ELF-1 (cell line): ENCODE results near the gene NOXO1.

Experiments
- DNase-seq: peaks from one replicate; pipeline ENCODE4 v3.0.0-alpha.2; 2016; ENCODE audit warnings: low read depth, low spot score

Gene NOXO1

DNA sequence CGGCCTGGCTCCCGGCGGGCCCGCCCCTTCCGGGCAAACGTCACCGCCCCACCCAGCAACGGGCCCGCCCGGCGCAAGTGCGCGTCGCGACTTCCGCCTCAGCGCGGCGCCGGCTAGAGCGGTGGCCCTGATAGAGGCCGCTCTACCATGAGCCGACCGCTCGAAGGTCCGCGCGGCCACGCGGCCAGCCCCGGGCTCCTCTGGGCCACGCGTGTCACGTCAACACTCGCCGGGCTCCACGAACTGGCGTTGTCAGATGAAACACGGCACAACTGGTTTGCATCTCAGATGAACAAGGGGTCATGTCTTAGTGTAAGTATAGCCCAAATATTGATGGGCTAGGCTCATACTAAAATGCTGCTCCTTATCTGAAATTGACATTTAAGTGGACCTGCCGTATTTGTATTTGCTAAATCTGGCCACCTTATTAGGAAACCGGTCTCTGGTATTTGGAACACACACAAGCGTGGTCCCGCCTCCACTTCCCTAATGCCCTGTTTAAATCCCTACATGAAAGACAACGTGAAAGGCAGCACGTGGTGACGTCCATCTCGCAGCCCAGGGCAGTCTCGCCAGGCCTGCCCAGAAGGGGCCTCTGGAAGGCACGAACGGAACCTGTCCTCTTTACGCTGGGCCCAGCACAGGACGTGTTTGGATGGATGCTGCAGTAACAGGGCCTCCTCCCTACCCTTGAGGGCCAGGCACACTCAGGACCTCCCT is 28.7 kb upstream of the NOXO1 start, which contains the start of gene ZNF598:
Gene ZNF598, minus strand, starts transcription at position 31 of the 720 bp plus-strand sequence.
- DNase-seq, result peak; percentile 81

DNA sequence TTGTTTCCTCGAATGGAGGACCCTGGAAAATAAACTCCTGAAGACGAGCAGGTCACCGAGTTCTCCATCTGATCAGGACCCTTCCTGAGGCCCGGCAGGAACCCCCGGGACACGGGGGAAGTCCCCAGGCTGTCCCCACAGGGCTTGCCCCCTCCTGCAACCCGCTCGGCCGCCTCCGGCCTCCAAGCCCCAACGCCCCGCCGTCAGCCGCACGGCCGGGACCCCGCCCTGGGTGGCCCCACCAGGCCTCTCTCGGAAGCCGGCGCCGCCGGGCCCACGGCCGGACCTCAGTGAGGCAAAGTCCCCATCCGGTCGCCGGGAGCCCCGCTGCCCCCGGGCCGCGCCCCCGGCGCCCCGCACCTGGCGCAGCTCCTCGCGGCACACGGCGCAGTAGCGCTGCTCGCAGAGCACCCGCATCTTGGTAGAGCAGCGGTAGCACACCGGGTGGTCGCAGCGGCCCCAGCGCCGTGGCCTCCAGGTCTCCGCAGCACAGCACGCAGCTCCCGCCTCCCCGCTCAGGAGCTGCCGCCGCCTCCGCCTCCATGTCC is 28.0 kb upstream of the NOXO1 start:
- no peak for DNase-seq

DNA sequence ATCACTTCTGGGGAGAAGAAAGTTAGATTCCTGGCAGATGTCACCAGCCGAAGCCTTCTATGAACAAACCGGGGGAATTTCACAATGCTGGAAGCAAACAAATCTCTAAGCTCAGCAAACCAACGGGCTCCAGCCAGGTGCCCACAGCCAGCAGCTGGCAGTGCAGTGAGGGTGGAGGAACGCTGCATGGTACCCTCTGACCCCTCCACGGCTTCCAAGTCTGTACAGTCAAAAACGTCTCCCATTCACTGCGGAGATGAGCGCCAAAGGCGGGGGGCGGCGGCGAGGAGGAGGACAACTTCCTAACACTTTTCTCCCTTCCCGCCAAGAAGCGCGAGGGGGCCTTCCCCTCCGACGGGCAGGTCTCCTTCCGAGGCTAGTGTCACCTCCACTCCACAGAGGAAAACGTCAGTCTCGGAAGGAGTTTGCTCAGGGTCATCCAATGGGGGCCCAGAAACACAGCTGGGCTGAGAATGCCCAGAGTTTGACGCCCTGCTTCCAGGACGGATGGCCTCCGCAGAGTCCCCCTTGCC is 27.4 kb upstream of the NOXO1 start:
- no peak for DNase-seq

DNA sequence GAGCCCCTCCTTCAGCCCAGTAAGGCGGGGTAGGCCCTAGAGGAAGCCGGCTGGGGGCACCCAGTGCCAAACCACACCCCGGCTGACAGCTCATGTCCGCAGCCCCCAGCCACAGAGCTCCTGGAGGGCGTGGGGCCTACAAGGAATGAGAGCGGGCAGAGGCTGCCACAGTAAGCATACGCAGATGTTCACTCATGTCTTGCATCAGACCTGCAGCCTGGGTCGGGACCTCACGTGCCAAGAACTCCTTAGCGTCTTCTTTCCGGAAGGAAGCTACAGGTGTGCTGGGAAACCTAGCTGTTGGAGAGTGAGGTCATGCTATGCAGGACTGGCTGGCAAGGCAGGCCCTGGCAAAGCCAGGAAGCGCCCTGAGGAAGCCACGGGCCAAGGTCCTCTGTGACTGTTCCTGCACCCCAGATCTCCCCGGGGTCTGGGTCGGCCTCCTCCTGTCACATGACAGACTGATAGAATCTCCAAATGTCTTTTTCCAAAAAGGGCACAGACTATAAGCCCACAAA is 26.8 kb upstream of the NOXO1 start:
- DNase-seq, result no peak

DNA sequence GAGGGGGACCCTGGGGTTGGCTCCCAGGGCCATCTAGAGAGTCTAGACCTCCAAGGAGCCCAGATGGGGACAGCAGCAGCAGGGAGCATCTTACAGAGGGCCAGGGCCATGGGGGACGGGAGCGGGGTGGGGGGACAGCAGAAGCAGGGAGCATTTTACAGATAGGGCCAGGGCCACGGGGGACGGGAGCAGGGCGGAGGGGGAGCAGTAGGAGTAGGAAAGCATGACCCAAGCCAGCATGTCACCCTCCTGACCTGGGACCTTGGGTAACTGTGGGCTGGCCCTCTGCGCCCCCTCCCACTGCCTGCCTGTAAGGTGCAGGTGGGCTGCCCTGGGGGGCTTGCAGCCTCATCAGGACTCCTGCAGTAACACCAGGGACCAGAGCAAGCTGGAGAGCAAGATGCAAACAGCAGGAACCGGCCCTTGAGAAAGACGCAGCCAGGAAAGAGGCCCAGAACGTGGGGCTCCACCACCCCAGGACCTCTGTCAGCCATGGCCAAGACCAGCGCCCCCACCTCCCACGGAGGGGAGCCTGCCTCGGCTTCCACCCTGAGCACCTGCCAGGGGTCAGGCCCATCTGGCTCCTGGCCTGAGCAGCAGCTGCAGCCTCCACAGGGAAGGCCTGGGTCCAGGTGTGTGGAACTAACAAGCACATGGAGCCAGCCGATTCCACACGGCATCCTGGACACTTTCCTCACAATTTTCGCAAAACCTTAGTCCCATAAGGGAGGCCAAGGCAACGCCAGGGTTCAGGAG is 26.0 kb upstream of the NOXO1 start:
- no peak for DNase-seq

DNA sequence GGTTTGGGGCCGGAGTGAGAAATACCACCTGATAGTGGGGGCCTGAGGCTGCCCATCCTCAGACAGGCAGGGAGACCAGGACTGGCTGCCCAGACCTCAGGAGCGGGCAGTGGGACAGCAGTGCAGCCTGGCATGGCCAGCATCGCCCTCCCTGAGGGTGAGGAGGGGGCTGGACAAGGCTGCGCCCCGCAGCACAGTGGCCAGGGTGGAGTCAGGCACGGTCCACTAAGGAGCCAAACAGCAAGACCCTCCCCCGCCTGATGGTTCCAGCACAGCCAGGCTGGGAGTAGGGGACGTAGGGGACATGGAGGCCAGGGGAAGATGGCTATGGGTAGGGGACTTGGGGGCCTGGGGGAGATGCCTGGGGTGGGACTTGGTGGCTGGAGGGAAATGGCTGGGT is 25.0 kb upstream of the NOXO1 start:
- DNase-seq, result no peak

DNA sequence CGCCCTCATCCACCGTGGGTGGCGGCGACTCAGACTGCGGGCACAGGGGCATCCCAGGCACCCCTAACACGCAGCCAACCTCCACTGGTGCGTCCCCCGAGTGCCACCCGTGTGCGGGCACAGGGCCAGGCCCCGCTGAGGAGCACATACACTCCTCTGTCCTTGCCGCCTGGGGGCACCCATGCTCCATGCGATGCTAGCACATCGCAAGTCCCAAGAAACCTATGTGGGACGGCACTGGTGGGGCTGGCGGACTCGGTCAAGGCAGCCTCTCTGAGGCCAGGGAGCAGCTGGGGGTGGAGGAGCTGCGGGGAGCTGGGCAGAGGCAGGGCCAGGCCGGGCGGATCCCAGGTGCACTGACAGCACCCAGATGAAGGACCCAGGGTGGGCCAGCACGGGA is 24.4 kb upstream of the NOXO1 start:
- no peak for DNase-seq

DNA sequence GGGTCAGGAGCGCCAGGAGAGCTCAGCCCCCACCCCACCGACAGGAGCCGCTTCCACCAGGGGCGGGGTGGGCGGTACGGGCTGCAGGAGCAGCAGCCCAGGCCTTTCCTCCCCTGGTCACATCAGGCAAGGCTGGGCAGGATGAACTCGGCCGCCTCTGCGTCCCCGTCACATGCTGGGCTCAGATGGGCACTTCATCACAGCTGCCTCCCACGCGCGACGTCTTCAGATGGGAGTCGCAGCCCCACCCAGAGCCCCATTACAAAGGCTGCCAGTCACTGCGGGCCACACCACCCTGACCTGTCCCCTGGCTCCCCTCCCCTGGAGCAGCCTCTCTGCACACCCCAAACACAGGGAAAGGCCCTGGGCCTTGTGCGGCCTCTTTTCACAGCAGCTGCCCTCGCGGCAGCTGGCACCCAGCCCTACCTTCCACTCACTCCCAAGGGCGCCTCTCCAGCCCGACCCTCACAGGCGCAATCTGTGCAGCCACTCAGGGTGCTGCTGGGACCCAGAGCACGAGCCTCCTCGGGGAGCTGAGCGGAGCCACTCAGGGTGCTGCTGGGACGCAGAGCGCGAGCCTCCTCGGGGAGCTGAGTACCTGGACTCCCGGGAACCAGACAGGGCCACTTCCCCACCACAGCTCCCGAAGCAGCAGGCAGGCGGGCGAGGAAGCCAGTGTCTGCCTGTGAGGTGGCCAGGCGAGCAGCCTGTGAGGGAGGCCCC is 23.7 kb upstream of the NOXO1 start:
- no peak for DNase-seq

DNA sequence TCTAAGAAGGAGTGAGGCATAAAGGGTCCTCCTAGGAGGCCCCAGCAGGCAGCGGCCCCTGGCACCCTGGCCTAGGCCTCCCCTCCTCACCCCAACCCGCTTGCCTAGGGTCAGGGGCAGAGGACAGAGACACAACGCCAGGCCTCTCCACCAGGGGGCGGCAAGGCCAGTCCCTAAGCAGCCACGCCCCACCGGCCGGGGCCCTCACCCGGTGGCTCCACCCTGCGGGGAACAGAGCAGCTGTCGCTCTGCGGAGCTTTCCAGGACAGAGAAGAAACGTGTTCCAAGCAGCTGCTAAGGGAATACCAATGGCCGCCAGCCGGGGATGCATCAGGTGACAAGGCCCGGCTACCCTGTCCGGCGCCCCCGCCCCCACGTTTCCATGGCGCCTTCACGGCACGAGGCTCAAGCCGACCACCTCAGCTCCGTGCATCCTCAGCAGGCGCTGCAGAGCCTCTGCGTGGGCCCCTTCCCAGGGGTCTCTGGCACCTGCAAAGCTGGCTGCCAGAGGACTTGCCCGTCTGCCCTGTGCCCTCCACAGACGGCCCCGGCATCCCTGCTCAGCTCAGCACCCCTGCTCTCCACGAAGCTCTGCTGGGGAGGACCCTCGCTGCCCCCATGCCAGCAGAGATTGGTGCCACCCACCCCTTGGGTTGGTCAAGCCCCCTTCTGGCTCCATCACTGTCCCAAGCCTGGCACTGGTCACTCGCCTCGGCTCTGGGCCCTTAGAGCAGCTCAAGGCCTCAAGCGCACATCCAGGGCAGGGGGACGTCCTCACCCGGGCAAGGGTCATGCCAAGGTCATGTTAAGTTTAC is 22.8 kb upstream of the NOXO1 start:
- peak; percentile 98 for DNase-seq

DNA sequence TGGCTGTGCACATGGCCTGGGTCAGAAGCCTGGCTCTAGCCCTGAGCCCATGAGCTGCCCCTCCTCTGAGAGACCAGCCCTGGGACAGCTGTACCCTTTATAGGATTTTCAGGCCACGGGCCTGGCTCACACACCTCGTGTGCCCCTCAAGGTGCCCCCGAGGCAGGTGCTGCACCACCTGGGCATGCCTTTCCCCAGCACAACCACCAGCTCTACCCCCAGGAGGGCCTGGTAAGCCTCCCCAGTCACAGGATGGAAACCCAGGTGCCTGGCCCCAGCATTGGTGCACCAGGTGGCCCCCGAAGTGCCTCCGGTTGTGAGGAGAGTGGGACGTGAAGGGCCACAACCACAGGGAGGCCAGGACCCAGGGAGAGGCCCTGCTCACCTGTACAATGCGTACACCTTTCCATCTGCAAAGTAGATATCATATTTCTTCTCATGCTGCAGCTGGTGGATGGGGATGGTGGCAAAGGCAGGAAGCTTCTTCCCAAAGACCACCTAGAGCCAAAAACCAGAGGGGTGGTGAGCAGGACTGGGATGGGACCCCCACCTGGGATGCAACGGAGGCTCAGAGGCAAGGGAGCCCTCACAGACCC is 22.1 kb upstream of the NOXO1 start:
- no peak for DNase-seq

DNA sequence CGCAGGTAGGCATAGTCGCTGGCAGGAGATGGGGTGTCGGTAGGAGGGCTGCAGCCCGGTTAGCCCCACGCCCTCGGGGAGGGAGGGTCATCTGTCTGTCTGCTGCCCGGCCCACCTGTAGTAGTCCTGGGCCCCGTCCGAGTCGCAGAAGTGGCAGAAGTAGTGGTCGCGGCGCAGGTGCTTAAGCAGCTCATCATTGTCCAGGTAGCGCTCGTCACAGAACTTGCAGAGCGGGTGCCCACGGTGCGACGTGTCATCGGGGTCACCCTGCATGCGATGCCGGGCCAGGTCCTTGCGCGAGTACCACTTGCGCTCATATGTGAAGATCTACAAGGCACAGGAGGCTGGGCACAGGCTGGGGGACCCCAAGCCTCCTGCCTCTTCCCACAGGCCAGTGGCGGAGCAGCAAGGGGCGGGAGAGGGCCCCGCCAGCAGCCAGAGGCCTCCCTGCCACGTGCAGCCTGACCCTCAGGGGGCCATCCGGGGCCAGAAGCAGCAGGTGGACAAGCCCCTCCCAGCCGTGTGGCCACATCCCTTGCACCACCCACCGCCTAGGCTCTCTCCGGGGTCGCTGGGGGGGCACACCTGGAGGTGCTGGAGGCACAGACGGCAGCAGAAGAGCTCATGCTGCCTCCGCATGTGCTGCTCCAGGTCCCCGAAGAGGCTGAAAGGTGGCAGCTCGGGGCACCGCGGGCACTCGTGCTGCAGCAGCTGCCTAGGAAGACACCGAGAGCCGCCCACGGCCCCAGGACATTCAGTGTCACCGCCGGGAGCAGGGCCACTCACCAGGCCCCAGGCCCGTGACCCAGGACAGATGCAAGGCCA is 21.3 kb upstream of the NOXO1 start:
- DNase-seq, result no peak

DNA sequence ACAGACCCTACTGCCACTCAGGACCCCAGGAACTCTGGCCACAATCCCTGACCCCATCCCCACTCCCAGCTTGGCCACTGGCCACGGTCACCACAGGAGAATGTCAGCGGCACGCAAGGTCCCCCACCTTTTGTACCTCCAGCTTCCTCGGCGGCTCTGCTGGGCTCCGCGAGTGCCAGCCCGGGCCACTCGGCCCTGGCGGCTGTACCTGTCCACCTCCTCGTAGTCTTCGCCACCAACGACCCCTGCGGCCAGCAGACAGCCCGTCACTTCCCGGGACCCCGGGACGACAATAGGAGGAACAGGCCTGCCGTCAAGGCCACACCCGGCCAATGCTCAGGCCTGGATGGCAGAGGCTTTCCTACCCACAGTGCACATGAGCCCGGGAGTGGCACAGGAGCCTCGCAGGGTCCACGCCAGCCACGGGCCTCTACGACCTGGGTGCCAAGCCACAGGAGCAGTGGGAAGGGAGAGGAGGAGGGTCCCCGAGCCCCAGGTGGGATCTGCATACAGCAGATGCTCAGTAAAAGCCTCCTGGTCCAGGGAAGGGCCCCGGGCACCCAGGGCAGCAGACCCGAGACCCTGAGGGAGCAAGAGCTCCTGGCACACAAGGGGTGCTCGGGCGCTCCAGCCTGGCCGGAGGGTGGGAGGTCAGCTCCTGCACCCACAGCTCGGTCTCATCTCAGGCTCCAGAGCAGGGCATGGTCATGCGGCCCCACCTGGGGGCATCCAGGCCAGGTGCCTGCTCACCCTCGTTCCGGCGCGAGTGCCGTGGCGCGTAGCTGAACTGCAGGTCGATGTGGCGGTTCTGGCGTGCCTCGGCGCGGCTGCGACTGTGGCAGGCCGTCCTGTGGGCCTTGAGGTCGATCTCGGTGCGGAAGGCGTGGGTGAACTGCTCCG is 20.4 kb upstream of the NOXO1 start:
- DNase-seq, result no peak

DNA sequence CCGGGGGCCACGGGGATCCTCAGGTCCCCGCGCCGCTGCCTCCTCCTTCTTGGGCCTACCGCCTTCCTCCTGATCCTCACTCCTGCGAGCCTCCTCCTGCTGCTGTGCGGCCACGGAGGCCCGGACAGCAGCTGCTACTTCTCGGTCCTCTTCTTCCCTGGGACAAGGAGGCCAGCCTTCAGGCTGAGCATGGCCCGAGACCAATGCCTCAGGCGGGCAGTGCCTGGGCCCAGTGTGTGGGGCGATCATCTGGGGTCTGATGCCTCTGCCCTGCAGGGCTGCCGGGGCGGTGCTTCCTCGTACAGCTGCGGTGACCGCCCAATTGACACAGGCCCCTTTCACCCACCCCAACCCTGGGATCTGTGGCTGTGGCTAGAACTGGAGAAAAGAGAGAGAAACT is 19.8 kb upstream of the NOXO1 start:
- no peak for DNase-seq

DNA sequence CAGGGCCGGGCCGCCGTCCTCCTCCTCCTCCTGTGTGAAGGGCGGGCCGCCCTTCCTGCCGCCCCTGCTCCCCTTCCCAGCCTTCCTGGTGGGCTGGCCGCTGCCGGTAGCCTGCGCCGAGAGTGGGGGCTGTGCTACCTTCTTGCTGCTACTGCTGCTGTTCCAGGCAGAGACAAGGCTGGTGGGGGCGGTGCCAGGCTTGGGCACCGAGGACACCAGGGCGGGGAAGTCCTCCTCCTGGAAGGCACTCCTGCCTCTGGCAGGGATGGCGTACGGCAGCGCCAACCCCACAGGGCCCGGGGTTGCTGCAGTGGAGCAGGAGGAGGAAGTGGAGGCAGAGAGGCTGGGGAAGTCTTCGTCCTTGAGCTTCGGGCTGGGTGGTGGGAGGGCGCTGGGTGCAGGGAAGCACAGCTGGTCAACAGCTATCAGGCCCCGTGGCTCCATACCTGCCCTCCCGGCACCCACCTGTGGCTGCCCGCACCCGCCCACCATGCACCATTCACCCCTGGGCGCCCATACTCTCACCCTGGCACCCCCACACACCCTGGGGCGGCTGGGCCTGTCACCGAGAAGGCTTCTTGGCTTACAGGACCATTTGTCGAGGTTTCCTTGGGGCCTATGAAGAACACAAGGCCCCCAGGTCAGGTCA is 18.7 kb upstream of the NOXO1 start:
- DNase-seq, result no peak

DNA sequence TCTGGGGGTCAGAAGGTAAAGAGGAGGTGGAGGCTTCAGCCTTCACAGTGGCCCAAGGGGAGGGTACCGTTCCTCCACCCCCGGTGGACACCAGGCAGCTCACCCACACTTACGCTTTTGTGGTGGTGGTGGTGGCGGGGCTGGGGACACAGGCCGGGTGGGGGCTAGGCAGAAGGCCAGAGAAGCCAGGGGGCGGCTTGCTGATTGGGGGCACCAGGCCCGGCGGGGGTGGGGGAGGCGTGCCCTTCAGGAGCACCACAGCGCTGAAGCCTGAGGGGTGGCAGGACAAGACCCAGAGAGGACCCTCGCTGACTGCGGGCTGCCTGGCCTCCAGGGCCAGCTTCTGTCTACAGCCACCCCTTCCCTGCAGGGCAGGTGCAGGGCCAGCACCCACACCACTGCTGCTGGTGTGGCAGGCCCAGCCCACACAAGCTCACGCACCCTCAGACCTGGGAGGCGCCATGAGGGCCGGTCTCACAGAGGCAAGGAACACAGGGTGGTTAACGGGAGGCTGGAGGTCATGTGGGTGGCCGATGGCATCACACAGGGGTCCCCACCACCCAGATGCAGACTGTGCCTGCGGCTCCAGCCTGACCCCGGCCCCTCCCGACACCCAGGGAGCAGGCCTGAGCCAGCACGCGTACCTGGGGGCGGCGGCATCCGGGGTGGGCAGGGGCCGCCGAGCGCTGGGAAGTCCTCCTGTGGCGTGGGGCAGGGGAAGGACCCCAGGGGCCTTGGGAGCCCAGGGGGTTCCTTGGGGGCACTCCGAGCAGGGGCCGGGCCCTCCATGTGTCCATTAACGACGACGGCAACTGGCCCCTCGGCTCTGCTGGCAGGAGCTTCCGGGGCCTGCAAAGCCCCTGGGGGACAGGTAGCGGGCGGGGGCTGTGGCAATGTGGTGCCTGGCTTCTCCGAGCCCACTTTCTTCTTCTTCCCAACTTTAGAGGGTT is 17.9 kb upstream of the NOXO1 start:
- DNase-seq, result no peak

DNA sequence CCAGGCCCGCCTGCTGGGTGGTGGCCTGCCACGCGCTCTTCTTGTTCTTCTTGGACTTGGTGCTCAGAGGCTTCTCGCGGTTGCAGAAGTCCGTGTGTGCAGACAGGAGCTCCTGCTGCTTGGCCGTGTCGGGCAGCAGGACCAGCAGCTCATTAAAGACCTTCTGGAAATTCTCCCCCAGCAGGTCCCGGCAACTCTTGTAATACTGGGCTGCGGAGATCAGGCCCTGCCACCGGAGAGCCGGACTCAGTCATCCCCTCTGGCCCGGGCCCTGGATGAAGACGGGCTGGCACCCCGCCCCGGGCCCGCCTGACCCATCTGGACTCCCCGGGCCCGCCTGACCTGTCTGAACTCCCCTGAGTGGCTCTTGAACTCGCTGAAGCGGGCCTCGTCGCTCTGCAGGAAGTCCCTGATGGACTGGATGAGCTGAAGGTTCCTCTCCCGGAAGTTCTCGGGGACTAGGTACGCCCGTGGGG is 17.1 kb upstream of the NOXO1 start:
- DNase-seq, result no peak
